ENCODE results near the gene PSME3IP1. TPM values are rescaled to one million over a fixed set of nuclear protein-coding genes. Genes with fewer than 3 reads are reported as not detected.

PSME3IP1 gene
- polyA plus RNA-seq, 3 donors from 2014 or later: 79.0 to 91.7 (median 88.9) TPM

DNA sequence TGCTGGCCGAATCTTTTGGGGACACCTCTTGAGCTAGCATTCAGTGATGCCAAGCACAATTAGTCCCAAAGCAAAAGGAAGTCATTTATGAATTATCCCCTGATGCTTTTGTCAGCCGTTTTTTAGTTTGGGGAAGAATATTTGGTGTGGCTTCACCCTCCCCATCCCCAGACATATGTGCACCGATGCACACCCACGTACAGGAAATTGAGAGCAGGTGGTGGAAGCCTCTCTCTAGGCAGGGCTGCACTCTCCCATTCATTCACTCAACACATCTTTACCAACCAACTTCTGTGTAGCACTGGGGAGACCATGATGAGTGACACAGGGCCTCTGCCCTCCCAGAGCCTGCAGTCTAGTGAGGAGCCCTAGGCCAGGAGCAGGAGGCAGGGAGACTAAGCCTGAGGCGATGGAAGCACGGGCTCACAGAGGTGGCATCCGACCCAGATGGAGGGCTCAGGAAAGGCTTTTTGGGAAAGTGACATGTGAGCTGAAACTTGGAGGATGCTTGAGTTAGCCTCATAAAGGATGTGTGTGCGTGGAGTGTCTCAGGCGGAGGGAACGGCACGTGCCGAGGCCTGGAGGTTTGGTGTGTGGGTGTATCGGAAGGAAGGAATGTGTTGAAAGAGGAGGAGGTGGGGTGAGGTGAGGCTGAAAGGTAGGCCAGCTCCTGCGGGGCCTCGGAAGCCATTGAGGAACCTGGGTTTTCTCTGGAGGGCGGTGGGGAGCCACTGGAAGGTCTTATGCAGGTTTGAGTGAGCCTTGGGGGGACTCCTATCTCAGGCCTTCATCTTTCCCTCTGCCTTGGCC lies 43.8 kb downstream of the PSME3IP1 start:
- Mint-ChIP-seq H3K36me3 (no peaks in the 10 kb centered on the region), H3K4me3 (peak overlapping the region in 1 of 5 donors; percentile 44), H3K27me3 (ENCODE audit: low read depth in 3 of 3) (peaks cover 1 to 2% (median 2%) of the 10 kb centered on the region in 3 donors), H3K27ac (peak overlapping the region in 3 of 6 donors; percentile 10 to 42 (median 35)), H3K9me3 (no peaks in the 10 kb centered on the region), H3K4me1 (peaks cover 32 to 36% of the 10 kb centered on the region in 2 donors)
- DNase-seq: no peak

DNA sequence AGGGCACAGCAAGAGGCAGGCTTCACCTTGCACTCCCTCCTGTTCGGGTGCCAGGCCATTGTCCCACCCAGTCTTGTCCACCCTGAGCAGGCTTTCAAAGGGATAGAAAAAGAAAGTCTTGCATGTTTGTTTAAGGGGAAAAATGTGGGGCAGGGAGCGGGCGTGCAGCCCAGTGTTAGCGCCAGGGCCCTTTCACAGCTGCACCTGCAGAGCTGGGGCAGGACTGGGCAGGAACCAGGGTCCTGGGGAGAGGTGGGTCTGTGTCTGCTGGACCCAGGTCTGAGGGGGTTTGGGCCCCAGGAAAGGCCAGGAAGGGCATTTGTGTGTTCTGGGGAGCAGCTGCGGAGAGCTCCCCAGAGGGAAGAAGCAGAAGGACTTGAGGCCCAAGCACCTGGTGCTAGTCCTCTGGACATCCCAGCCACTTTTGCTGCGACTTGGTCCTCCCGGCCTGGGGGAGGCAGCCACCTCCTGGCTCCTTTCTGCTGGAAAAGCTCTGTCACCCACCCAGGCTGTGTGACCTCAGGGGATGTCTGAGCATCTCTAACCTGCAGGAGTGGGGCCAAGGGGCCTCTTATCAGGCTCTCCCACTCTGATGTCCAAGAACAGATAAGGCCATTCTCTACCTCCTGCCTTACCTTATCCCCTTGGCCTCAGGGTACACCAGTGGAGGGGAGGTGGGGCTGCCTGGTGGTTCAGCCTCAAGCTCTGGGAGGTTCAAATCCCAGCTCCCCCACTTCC lies 44.7 kb downstream of the PSME3IP1 start:
- Mint-ChIP-seq H3K4me1 (peaks cover 38 to 45% of the 10 kb centered on the region in 2 donors), H3K4me3 (no peak overlapping the region), H3K9me3 (no peaks in the 10 kb centered on the region), H3K27ac (peak overlapping the region in 1 of 6 donors; percentile 35), H3K36me3 (no peaks in the 10 kb centered on the region), H3K27me3 (ENCODE audit: low read depth in 3 of 3) (peaks cover 1 to 3% (median 2%) of the 10 kb centered on the region in 3 donors)
- no peak for DNase-seq

- DNase-seq: no peak
- Mint-ChIP-seq H3K27me3 (ENCODE audit: low read depth in 3 of 3) (peaks cover 1 to 5% (median 3%) of the 10 kb centered on the region in 3 donors), H3K4me3 (no peak overlapping the region), H3K9me3 (no peaks in the 10 kb centered on the region), H3K4me1 (peaks cover 65 to 72% of the 10 kb centered on the region in 2 donors), H3K27ac (peak overlapping the region; percentile 5 to 84 (median 64)), H3K36me3 (no peaks in the 10 kb centered on the region)
These were observed 47.4 kb downstream of the PSME3IP1 start for GRCh38 chr16:57138281-57138935.

DNA sequence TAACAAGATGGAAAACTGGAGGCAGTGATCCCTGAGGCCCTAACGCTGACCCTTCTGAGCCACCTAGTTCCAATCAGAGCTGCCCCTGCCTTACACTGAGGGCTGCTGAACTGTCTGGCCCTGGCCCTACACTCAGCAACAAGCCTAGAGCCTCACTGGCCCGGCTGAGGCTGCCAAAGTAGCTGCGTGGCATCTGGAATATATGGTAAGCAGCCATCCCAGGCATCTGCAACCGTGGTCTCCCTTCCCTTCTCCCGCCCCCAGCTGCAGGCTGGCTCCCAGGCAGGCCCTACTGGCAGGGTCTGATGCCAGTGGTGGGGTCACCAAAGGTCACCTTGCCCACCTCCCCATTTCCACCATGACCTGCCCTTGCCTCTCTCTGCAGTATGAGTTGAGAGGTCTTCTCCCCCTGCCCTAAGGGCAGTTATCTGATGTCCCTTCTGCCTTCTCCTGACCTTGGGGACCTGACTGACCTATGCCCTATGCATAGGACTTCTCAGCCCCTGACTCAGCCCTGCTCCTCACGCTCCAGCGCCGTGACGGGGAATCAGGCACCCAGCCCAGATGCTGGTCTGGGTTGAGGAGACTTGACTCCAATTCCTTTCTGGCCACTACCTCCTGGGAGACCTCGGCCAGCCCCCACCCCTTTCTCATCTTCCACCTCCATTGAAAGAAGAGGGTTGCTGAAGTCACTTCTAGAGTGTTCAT lies 48.1 kb downstream of the PSME3IP1 start:
- Mint-ChIP-seq H3K27me3 (ENCODE audit: low read depth in 3 of 3) (peaks cover 1 to 5% (median 3%) of the 10 kb centered on the region in 3 donors), H3K27ac (peak overlapping the region; percentile 6 to 84 (median 66)), H3K9me3 (no peaks in the 10 kb centered on the region), H3K4me1 (peaks cover 66 to 72% of the 10 kb centered on the region in 2 donors), H3K36me3 (no peaks in the 10 kb centered on the region), H3K4me3 (peak overlapping the region in 1 of 5 donors; percentile 18)
- no peak for DNase-seq

- no peaks in the 10 kb centered on the region for H3K36me3 Mint-ChIP-seq
- peak overlapping the region in 3 of 6 donors; percentile 30 to 74 (median 68) for H3K27ac Mint-ChIP-seq
- H3K27me3 Mint-ChIP-seq (ENCODE audit: low read depth in 3 of 3): peaks cover 1 to 5% (median 2%) of the 10 kb centered on the region in 3 donors
- H3K4me3 Mint-ChIP-seq: peak overlapping the region in 2 of 5 donors; percentile 7 to 26
- no peaks in the 10 kb centered on the region for H3K9me3 Mint-ChIP-seq
- H3K4me1 Mint-ChIP-seq: peaks cover 61 to 71% of the 10 kb centered on the region in 2 donors
- DNase-seq: no peak
These were observed 48.8 kb downstream of the PSME3IP1 start for GRCh38 chr16:57137043-57137442.

GRCh38 chr16:57134982-57135381 lies 50.9 kb downstream of the PSME3IP1 start:
- Mint-ChIP-seq H3K27me3 (ENCODE audit: low read depth in 3 of 3) (peaks cover 1 to 5% (median 2%) of the 10 kb centered on the region in 3 donors), H3K4me3 (peak overlapping the region; percentile 65 to 79 (median 74)), H3K4me1 (peaks cover 62 to 71% of the 10 kb centered on the region in 2 donors)

DNA sequence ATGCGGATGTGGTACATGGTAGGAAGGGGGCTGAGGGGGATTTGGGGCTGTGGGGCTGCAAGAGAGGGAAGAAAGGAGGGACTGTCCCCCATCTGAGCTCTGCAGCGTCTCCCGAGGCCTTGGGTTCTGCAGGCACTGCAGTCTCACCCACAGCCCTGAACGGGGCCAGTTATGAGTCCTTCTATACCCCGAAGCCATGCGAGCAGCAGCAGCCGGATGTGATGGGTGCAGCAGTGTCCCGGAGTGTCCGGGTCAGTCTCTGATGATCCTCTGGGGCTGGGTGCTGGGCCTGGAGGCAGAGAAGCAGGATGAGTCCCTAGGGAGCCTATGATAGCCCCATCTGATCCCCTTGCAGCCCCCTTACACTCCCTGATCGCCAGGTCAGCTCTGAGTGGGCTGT lies 52.0 kb downstream of the PSME3IP1 start:
- Mint-ChIP-seq H3K4me3 (peak overlapping the region in 3 of 5 donors; percentile 67 to 79 (median 78)), H3K36me3 (no peaks in the 10 kb centered on the region), H3K27ac (peak overlapping the region; percentile 74 to 92 (median 90)), H3K9me3 (no peaks in the 10 kb centered on the region), H3K27me3 (ENCODE audit: low read depth in 3 of 3) (peaks cover under 1 to 5% (median 2%) of the 10 kb centered on the region in 3 donors), H3K4me1 (peaks cover 57 to 72% of the 10 kb centered on the region in 2 donors)
- no peak for DNase-seq

More at GRCh38 chr16:57134982-57135381, 50.9 kb downstream of the PSME3IP1 start:
- no peaks in the 10 kb centered on the region for H3K36me3 Mint-ChIP-seq
- DNase-seq: peak; percentile 25 to 30 (median 29)
- no peaks in the 10 kb centered on the region for H3K9me3 Mint-ChIP-seq
- H3K27ac Mint-ChIP-seq: peak overlapping the region; percentile 74 to 92 (median 90)

- no peak for DNase-seq
- Mint-ChIP-seq H3K9me3 (no peaks in the 10 kb centered on the region), H3K4me3 (no peak overlapping the region), H3K27ac (peak overlapping the region; percentile 12 to 84 (median 52)), H3K36me3 (no peaks in the 10 kb centered on the region), H3K27me3 (ENCODE audit: low read depth in 3 of 3) (peaks cover 0 to 5% (median 2%) of the 10 kb centered on the region in 3 donors), H3K4me1 (peaks cover 54 to 67% of the 10 kb centered on the region in 2 donors)
These were observed 52.8 kb downstream of the PSME3IP1 start for GRCh38 chr16:57133031-57133430.

DNA sequence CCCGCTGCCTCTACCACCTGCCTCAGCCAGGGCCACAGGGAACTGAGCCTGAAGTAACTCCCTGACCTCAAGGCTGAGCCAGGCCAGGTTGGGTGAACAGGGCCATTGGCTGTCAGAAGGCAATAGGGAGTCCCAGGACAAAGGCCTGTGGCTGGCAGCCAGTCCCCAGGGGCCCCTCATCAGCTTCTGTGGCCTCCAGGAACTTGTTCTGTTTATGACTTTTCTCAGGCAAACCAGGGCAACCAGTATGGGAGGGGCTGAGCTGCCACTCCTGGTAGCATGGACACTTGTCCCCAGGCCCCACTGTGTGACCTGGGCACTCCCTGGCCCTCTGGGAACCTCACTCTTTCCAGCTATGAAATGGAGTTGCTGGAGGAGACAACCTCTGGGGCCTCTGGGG lies 53.4 kb downstream of the PSME3IP1 start:
- H3K27ac Mint-ChIP-seq: peak overlapping the region; percentile 16 to 84 (median 64)
- H3K27me3 Mint-ChIP-seq (ENCODE audit: low read depth in 3 of 3): peaks cover 0 to 4% (median 2%) of the 10 kb centered on the region in 3 donors
- H3K36me3 Mint-ChIP-seq: no peaks in the 10 kb centered on the region
- H3K4me3 Mint-ChIP-seq: no peak overlapping the region
- H3K4me1 Mint-ChIP-seq: peaks cover 56 to 67% of the 10 kb centered on the region in 2 donors
- DNase-seq: no peak
- no peaks in the 10 kb centered on the region for H3K9me3 Mint-ChIP-seq

- H3K9me3 Mint-ChIP-seq: no peaks in the 10 kb centered on the region
- no peak overlapping the region for H3K4me3 Mint-ChIP-seq
- DNase-seq: no peak
- H3K4me1 Mint-ChIP-seq: peaks cover 64 to 66% of the 10 kb centered on the region in 2 donors
- H3K27ac Mint-ChIP-seq: peak overlapping the region in 5 of 6 donors; percentile 17 to 71 (median 53)
- H3K27me3 Mint-ChIP-seq (ENCODE audit: low read depth in 3 of 3): peaks cover 0 to 4% (median 3%) of the 10 kb centered on the region in 3 donors
- no peaks in the 10 kb centered on the region for H3K36me3 Mint-ChIP-seq
These were observed 54.4 kb downstream of the PSME3IP1 start for GRCh38 chr16:57131351-57131970.

- Mint-ChIP-seq H3K27me3 (ENCODE audit: low read depth in 3 of 3) (peaks cover 0 to 4% (median 3%) of the 10 kb centered on the region in 3 donors), H3K4me3 (no peak overlapping the region), H3K9me3 (no peaks in the 10 kb centered on the region)
These were observed 54.9 kb downstream of the PSME3IP1 start for GRCh38 chr16:57130950-57131321.

GRCh38 chr16:57128771-57129389 lies 57.0 kb downstream of the PSME3IP1 start:
- Mint-ChIP-seq H3K4me1 (peaks cover 50 to 62% of the 10 kb centered on the region in 2 donors), H3K27me3 (ENCODE audit: low read depth in 3 of 3) (peaks cover 0 to 3% (median 2%) of the 10 kb centered on the region in 3 donors), H3K36me3 (no peaks in the 10 kb centered on the region), H3K27ac (peak overlapping the region; percentile 34 to 80 (median 46)), H3K9me3 (no peaks in the 10 kb centered on the region), H3K4me3 (peak overlapping the region in 1 of 5 donors; percentile 48)
- DNase-seq: no peak

More at GRCh38 chr16:57130950-57131321, 54.9 kb downstream of the PSME3IP1 start:
- H3K36me3 Mint-ChIP-seq: no peaks in the 10 kb centered on the region
- H3K4me1 Mint-ChIP-seq: peaks cover 64 to 66% of the 10 kb centered on the region in 2 donors
- H3K27ac Mint-ChIP-seq: peak overlapping the region in 5 of 6 donors; percentile 27 to 76 (median 47)
- no peak for DNase-seq

Data from immature natural killer cell (primary cell).